ENCODE results near the gene BCAS1. TPM values are rescaled to one million over a fixed set of nuclear protein-coding genes. Genes with fewer than 3 reads are reported as not detected.

The BCAS1 gene
- total and polyA plus RNA-seq, 2 donors (not counting 1 experiment from before 2014, with no cell fraction given): 0.97 to 1.1 TPM

DNA sequence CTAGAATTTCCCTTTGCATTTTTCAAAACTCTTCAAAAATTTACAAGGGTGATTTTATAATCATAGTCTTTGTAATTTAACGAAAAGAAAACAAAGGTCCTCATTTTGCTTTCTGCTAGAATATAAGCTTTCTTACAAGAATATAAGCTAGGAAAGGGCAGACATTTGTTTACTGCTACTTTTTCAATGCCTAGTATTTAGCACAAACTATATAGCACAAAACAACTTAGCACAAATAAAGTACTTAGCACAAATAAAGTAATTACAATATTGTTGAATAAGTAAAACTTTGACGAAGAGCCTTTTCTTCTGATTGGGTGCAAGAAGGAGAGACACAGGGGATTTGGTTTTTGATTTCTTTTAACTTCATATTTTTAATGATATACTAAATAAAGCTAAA lies 87.8 kb downstream of the BCAS1 start:
- no peak for TF ChIP-seq EZH2 (IDR thresholded peaks at IDR 0.05; ENCODE audit: borderline replicate concordance, insufficient read depth, low read depth, low read length, poor library complexity, severe bottlenecking)
- TF ChIP-seq, protein P1, sequence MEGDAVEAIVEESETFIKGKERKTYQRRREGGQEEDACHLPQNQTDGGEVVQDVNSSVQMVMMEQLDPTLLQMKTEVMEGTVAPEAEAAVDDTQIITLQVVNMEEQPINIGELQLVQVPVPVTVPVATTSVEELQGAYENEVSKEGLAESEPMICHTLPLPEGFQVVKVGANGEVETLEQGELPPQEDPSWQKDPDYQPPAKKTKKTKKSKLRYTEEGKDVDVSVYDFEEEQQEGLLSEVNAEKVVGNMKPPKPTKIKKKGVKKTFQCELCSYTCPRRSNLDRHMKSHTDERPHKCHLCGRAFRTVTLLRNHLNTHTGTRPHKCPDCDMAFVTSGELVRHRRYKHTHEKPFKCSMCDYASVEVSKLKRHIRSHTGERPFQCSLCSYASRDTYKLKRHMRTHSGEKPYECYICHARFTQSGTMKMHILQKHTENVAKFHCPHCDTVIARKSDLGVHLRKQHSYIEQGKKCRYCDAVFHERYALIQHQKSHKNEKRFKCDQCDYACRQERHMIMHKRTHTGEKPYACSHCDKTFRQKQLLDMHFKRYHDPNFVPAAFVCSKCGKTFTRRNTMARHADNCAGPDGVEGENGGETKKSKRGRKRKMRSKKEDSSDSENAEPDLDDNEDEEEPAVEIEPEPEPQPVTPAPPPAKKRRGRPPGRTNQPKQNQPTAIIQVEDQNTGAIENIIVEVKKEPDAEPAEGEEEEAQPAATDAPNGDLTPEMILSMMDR (IDR thresholded peaks at IDR 0.05): no peak
- ATAC-seq (ENCODE audit: low read depth) (no peak), DNase-seq (no peak)
- Histone ChIP-seq H2AFZ (ENCODE audit: insufficient read depth, low read depth, low read length, poor library complexity, severe bottlenecking) (no peak overlapping the region), H4K20me1 (ENCODE audit: control insufficient read depth, insufficient read depth, low read length, poor library complexity, severe bottlenecking) (no peaks in the 10 kb centered on the region), H3K9me3 (ENCODE audit: control extremely low read depth in 1 of 3, control insufficient read depth in 2 of 3, insufficient read depth in 1 of 3, low read length in 2 of 3) (peaks cover 0 to 4% (median 0%) of the 10 kb centered on the region in 3 donors), H3K27ac (ENCODE audit: low read length in 2 of 2) (no peak overlapping the region), H3K4me3 (ENCODE audit: control extremely low read depth in 1 of 5, extremely low read depth in 1 of 5, insufficient read depth in 1 of 5, low read depth in 2 of 5, low read length in 4 of 5) (no peak overlapping the region), H3K36me3 (replicated peaks in 1 of 2; ENCODE audit: control extremely low read depth in 1 of 2, control insufficient read depth in 1 of 2, extremely low read depth in 1 of 2, insufficient read depth in 2 of 2, low read length in 1 of 2) (no peaks in the 10 kb centered on the region), H3K27me3 (replicated peaks in 1 of 4; ENCODE audit: control extremely low read depth in 1 of 4, control insufficient read depth in 3 of 4, insufficient read depth in 4 of 4, low read length in 3 of 4) (no peaks in the 10 kb centered on the region), H3K4me1 (ENCODE audit: control insufficient read depth in 2 of 2, insufficient read depth in 2 of 2, low read length in 2 of 2) (no peaks in the 10 kb centered on the region), H3K79me2 (ENCODE audit: control insufficient read depth, insufficient read depth, low read length) (no peaks in the 10 kb centered on the region), H3K9ac (ENCODE audit: low read length) (no peak overlapping the region), H3K4me2 (replicated peaks; ENCODE audit: low read depth, low read length, poor library complexity, severe bottlenecking) (no peak overlapping the region)
- Mint-ChIP-seq H3K27ac (no peak overlapping the region), H3K27me3 (peaks cover 18% of the 10 kb centered on the region), H3K4me3 (no peak overlapping the region), H3K9me3 (ENCODE audit: insufficient read depth) (no peaks in the 10 kb centered on the region), H3K4me1 (no peaks in the 10 kb centered on the region)
- no CpG with 5 or more reads among the region's 2 CpGs for WGBS (ENCODE audit: insufficient coverage)
- intact Hi-C loops (cut with micrococcal nuclease): no loop called here
- ChIA-PET POLR2A (no interaction called here), CTCF (no interaction called here)

GRCh38 chr20:53981752-53982437 lies 88.5 kb downstream of the BCAS1 start:
- Histone ChIP-seq H3K36me3 (replicated peaks in 1 of 2; ENCODE audit: control extremely low read depth in 1 of 2, control insufficient read depth in 1 of 2, extremely low read depth in 1 of 2, insufficient read depth in 2 of 2, low read length in 1 of 2) (no peaks in the 10 kb centered on the region), H3K9me3 (ENCODE audit: control extremely low read depth in 1 of 3, control insufficient read depth in 2 of 3, insufficient read depth in 1 of 3, low read length in 2 of 3) (peaks cover 2 to 4% (median 2%) of the 10 kb centered on the region in 3 donors), H3K27ac (ENCODE audit: low read length in 2 of 2) (no peak overlapping the region), H3K4me3 (ENCODE audit: control extremely low read depth in 1 of 5, extremely low read depth in 1 of 5, insufficient read depth in 1 of 5, low read depth in 2 of 5, low read length in 4 of 5) (no peak overlapping the region), H4K20me1 (ENCODE audit: control insufficient read depth, insufficient read depth, low read length, poor library complexity, severe bottlenecking) (no peaks in the 10 kb centered on the region), H3K4me1 (ENCODE audit: control insufficient read depth in 2 of 2, insufficient read depth in 2 of 2, low read length in 2 of 2) (no peaks in the 10 kb centered on the region), H3K4me2 (replicated peaks; ENCODE audit: low read depth, low read length, poor library complexity, severe bottlenecking) (no peak overlapping the region), H3K79me2 (ENCODE audit: control insufficient read depth, insufficient read depth, low read length) (no peaks in the 10 kb centered on the region), H3K9ac (ENCODE audit: low read length) (no peak overlapping the region), H3K27me3 (replicated peaks in 1 of 4; ENCODE audit: control extremely low read depth in 1 of 4, control insufficient read depth in 3 of 4, insufficient read depth in 4 of 4, low read length in 3 of 4) (no peaks in the 10 kb centered on the region), H2AFZ (ENCODE audit: insufficient read depth, low read depth, low read length, poor library complexity, severe bottlenecking) (no peak overlapping the region)
- CTCF ChIA-PET: no interaction called here
- ATAC-seq (ENCODE audit: low read depth): no peak
- DNase-seq: no peak
- intact Hi-C loops (cut with micrococcal nuclease): no loop called here
- no peaks in the 10 kb centered on the region for H3K9me3 Mint-ChIP-seq (ENCODE audit: insufficient read depth)
- TF ChIP-seq EZH2 (IDR thresholded peaks at IDR 0.05; ENCODE audit: borderline replicate concordance, insufficient read depth, low read depth, low read length, poor library complexity, severe bottlenecking): no peak
- TF ChIP-seq, protein P1 (IDR thresholded peaks at IDR 0.05): no peak
- no peaks in the 10 kb centered on the region for H3K4me1 Mint-ChIP-seq
- no peak overlapping the region for H3K27ac Mint-ChIP-seq
- H3K4me3 Mint-ChIP-seq: no peak overlapping the region
- POLR2A ChIA-PET: no interaction called here
- peaks cover 15% of the 10 kb centered on the region for H3K27me3 Mint-ChIP-seq
- WGBS (ENCODE audit: insufficient coverage): no CpG with 5 or more reads among the region's 4 CpGs

All from B cell (primary cell).